GM19463 (cell line): Measurements from ENCODE around the gene SAP30BP.
"Not testable (repeated sequence)": the region's sequence is repeated elsewhere in the genome, so short reads cannot be mapped to it uniquely, and the experiment has no call there.

Source experiments
- ATAC-seq: cut with Tn5 transposase; IDR thresholded peaks from one replicate; pipeline ENCODE4 v1.9.1; 2021; ENCODE audit warnings: mild to moderate bottlenecking, moderate library complexity; ENCODE audit not compliant: unreplicated experiment

The SAP30BP gene

GRCh38 chr17:75633486-75634375, 33.4 kb upstream of the SAP30BP start:
- no peak for ATAC-seq

- ATAC-seq: no peak
These were observed 32.8 kb upstream of the SAP30BP start for GRCh38 chr17:75634376-75634740.

- no peak for ATAC-seq
These were observed 32.2 kb upstream of the SAP30BP start for GRCh38 chr17:75634754-75635609.

- ATAC-seq: no peak
These were observed 31.4 kb upstream of the SAP30BP start for GRCh38 chr17:75635610-75636202.

- no peak for ATAC-seq
These were observed 30.6 kb upstream of the SAP30BP start for GRCh38 chr17:75636381-75637142.

GRCh38 chr17:75637143-75637538, 30.0 kb upstream of the SAP30BP start:
- ATAC-seq: no peak

- ATAC-seq: no peak
These were observed 29.6 kb upstream of the SAP30BP start for GRCh38 chr17:75637551-75637950.

- ATAC-seq: not testable (repeated sequence)
These were observed 29.1 kb upstream of the SAP30BP start for GRCh38 chr17:75638039-75638438.

GRCh38 chr17:75638893-75639292, 28.2 kb upstream of the SAP30BP start:
- ATAC-seq: no peak

- no peak for ATAC-seq
These were observed 27.8 kb upstream of the SAP30BP start for GRCh38 chr17:75639327-75639726.

- ATAC-seq: no peak
These were observed 27.2 kb upstream of the SAP30BP start for GRCh38 chr17:75639771-75640555.

- ATAC-seq: no peak
These were observed 26.5 kb upstream of the SAP30BP start for GRCh38 chr17:75640556-75641119.

- no peak for ATAC-seq
These were observed 25.8 kb upstream of the SAP30BP start for GRCh38 chr17:75641343-75641742.

- no peak for ATAC-seq
These were observed 24.9 kb upstream of the SAP30BP start for GRCh38 chr17:75642182-75642783.

GRCh38 chr17:75642784-75643642, 24.1 kb upstream of the SAP30BP start:
- ATAC-seq: no peak

- no peak for ATAC-seq
These were observed 23.5 kb upstream of the SAP30BP start for GRCh38 chr17:75643643-75644017.

GRCh38 chr17:75645501-75645888, 21.6 kb upstream of the SAP30BP start:
- no peak for ATAC-seq

- ATAC-seq: peak; percentile 98
These were observed 21.1 kb upstream of the SAP30BP start for GRCh38 chr17:75645889-75646637.
